Heart left ventricle (tissue), 13 donors: ENCODE data around the gene C16orf82.
A peak's percentile ranks its signal among the peaks of the same experiment; 100 is the strongest.

Source experiments
- POLR2A ChIP-seq, 2 donors: fragments of 450-650 bp; IDR thresholded peaks; one replicate each; pipeline ENCODE4 v1.6.1; 2017; ENCODE audit warnings: antibody characterized with exemption in 2 of 2, mild to moderate bottlenecking in 2 of 2, moderate library complexity in 2 of 2
- TF ChIP-seq, protein P1 (sequence below), 12 donors: fragments of 200-600 bp; sonication (generic) in 4 of 12; IDR thresholded peaks; one replicate each; pipeline versions ENCODE4 v1.5.0 to v1.8.0; 2018 to 2022; ENCODE audit warnings: antibody characterized with exemption in 12 of 12, mild to moderate bottlenecking in 5 of 12
- donor health status: ischemic (EF 13 %, LVEDD 7.1; RV severe dilation, severe dysfunction).
- donor health status: DM: no; HTN: yes; CAD: no.
- donor health status: DM: no; HTN: no; CAD: no.
- donor health status: ischemic (EF 25% LVEDD 6.9; RV normal size, moderate dysfunction).
- donor health status: ischemic (EF 25% LVEDD 5.7; RV mildly dilated, moderate dysfunction).
- donor health status: ischemic (EF 35%, LVEDD 5.7; RV mildly dilated, moderate dysfunction).
- donor health status: nonischemic (EF 11% LVEDD 7.7; RV severe dilation, severe dysfunction).
- donor health status: DM: yes; HTN: yes; CAD: no.
- donor health status: PGD.
- donor health status: ischemic (EF 29% LVEDD 5.4; RV normal size, mild dysfunction).
- donor health status: nonischemic (EF 23%, LVEDD 6.1; RV moderate dilation, normal function).

DNA sequence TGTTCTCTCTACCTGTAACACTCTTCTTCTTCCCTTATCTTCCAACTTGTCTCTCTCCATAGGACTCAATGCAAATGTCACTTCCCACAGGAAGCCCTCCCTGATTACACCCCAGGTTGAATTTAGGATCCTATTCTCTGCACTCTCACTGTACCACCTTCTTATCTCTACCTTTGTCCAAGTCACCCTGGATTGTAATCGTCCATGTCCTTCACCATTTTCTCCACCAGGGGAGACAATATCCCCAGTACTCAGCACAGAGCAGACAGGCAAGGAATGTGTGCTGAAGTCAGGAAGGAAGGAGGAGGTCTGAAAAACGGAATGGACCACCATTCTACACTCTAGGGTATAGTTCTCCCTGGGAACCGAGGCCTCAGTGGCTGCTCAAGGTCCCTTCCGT, 14.2 kb downstream of the C16orf82 start:
- TF ChIP-seq, protein P1, sequence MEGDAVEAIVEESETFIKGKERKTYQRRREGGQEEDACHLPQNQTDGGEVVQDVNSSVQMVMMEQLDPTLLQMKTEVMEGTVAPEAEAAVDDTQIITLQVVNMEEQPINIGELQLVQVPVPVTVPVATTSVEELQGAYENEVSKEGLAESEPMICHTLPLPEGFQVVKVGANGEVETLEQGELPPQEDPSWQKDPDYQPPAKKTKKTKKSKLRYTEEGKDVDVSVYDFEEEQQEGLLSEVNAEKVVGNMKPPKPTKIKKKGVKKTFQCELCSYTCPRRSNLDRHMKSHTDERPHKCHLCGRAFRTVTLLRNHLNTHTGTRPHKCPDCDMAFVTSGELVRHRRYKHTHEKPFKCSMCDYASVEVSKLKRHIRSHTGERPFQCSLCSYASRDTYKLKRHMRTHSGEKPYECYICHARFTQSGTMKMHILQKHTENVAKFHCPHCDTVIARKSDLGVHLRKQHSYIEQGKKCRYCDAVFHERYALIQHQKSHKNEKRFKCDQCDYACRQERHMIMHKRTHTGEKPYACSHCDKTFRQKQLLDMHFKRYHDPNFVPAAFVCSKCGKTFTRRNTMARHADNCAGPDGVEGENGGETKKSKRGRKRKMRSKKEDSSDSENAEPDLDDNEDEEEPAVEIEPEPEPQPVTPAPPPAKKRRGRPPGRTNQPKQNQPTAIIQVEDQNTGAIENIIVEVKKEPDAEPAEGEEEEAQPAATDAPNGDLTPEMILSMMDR (IDR thresholded peaks at IDR 0.05): peak in 6 of 12 donors; percentile 9 to 32 (median 14)
- TF ChIP-seq POLR2A (IDR thresholded peaks at IDR 0.05): no peak
